GM23338 (cell line): Measurements from ENCODE around the gene GPR151. TPM values are rescaled to one million over a fixed set of nuclear protein-coding genes. Genes with fewer than 3 reads are reported as not detected.

Source experiments
- ATAC-seq: fragments of 200-7000 bp; cut with Tn5 transposase; 3 replicates; pipeline ENCODE4 v1.9.1; 2020
- DNase-seq: peaks from one replicate; pipeline ENCODE4 v3.0.0-alpha.2; 2015; ENCODE audit warnings: low spot score
- H2AFZ ChIP-seq: fragments of 200-600 bp; sonication (generic); 2 replicates; pipeline ENCODE4 v1.8.0; 2016; ENCODE audit warnings: antibody characterized with exemption, mild to moderate bottlenecking, moderate library complexity
- H3F3A ChIP-seq: fragments of 200-600 bp; sonication (generic); replicated peaks from 2 replicates; pipeline ENCODE4 v1.8.0; 2017; ENCODE audit warnings: antibody characterized with exemption, mixed run types, low read depth
- H3K27ac ChIP-seq: fragments of 200-600 bp; sonication (generic); 2 replicates; pipeline ENCODE4 v1.6.1; 2016; ENCODE audit warnings: low read depth
- H3K27me3 ChIP-seq: fragments of 200-600 bp; sonication (generic); 2 replicates; pipeline ENCODE4 v1.8.0; 2016; ENCODE audit warnings: mild to moderate bottlenecking, mixed run types, moderate library complexity; ENCODE audit not compliant: insufficient read depth
- H3K36me3 ChIP-seq: fragments of 200-600 bp; sonication (generic); 2 replicates; pipeline ENCODE4 v1.8.0; 2016; ENCODE audit warnings: mild to moderate bottlenecking; ENCODE audit not compliant: insufficient read depth
- H3K4me1 ChIP-seq: fragments of 200-600 bp; sonication (generic); 2 replicates; pipeline ENCODE4 v1.8.0; 2016; ENCODE audit warnings: mild to moderate bottlenecking, moderate library complexity; ENCODE audit not compliant: insufficient read depth
- H3K4me2 ChIP-seq: fragments of 200-600 bp; sonication (generic); 2 replicates; pipeline ENCODE4 v1.7.1; 2017; ENCODE audit warnings: mixed run types
- H3K4me3 ChIP-seq: fragments of 200-600 bp; sonication (generic); 2 replicates; pipeline ENCODE4 v1.6.1; 2016; ENCODE audit warnings: mixed run types
- H3K79me2 ChIP-seq: fragments of 200-600 bp; sonication (generic); replicated peaks from 2 replicates; pipeline ENCODE4 v1.8.0; 2017; ENCODE audit warnings: mild to moderate bottlenecking; ENCODE audit not compliant: insufficient read depth
- H3K9me2 ChIP-seq: fragments of 200-600 bp; sonication (generic); 2 replicates; pipeline ENCODE4 v1.8.0; 2017; ENCODE audit not compliant: insufficient read depth
- H4K20me1 ChIP-seq: fragments of 200-600 bp; sonication (generic); replicated peaks from 2 replicates; pipeline ENCODE4 v1.8.0; 2017; ENCODE audit warnings: mild to moderate bottlenecking; ENCODE audit not compliant: insufficient read depth
- H3K27ac Mint-ChIP-seq: 2 replicates; pipeline ENCODE4 v1.8.0; 2020; ENCODE audit warnings: inconsistent platforms, mild to moderate bottlenecking, moderate library complexity, mixed read lengths
- H3K27me3 Mint-ChIP-seq: 3 replicates; pipeline ENCODE4 v1.8.0; 2022; ENCODE audit warnings: low read depth, mild to moderate bottlenecking, moderate library complexity, mixed read lengths, inconsistent platforms; ENCODE audit not compliant: insufficient read depth, poor library complexity
- H3K36me3 Mint-ChIP-seq: 3 replicates; pipeline ENCODE4 v1.8.0; 2021; ENCODE audit warnings: low read depth, mild to moderate bottlenecking, inconsistent platforms, moderate library complexity, mixed read lengths
- H3K4me1 Mint-ChIP-seq: 3 replicates; pipeline ENCODE4 v1.8.0; 2020; ENCODE audit warnings: mild to moderate bottlenecking, inconsistent platforms, mixed read lengths
- H3K4me3 Mint-ChIP-seq: 3 replicates; pipeline ENCODE4 v1.8.0; 2021; ENCODE audit warnings: moderate library complexity, mild to moderate bottlenecking, inconsistent platforms, mixed read lengths
- H3K9me3 Mint-ChIP-seq: 3 replicates; pipeline ENCODE4 v1.8.0; 2020; ENCODE audit warnings: moderate library complexity, mild to moderate bottlenecking, inconsistent platforms, mixed read lengths
- CTCF ChIP-seq, 2 experiments: fragments of 200-600 bp in 1 of 2; sonication (generic) in 1 of 2; conservative IDR thresholded peaks; 2 replicates each; pipeline versions ENCODE4 v1.5.1 to v1.6.1; 2016 to 2017; ENCODE audit warnings: antibody characterized with exemption in 2 of 2, low read depth in 2 of 2, mild to moderate bottlenecking in 2 of 2, moderate library complexity in 1 of 2
- EZH2 ChIP-seq: fragments of 200-600 bp; sonication (generic); IDR thresholded peaks from one replicate; pipeline ENCODE4 v1.8.0; 2017; ENCODE audit warnings: antibody characterized with exemption, mild to moderate bottlenecking, low read depth; ENCODE audit not compliant: unreplicated experiment
- EZH2phosphoT487 ChIP-seq: fragments of 200-600 bp; sonication (generic); IDR thresholded peaks from one replicate; pipeline ENCODE4 v1.8.1; 2018; ENCODE audit warnings: antibody characterized with exemption; ENCODE audit not compliant: unreplicated experiment
- JUNB ChIP-seq: IDR thresholded peaks from one replicate; pipeline ENCODE4 v1.6.1; 2016; ENCODE audit warnings: antibody characterized with exemption; ENCODE audit not compliant: unreplicated experiment
- NANOG ChIP-seq: IDR thresholded peaks from 2 replicates; pipeline ENCODE4 v1.6.1; 2016; ENCODE audit warnings: antibody characterized with exemption, borderline replicate concordance
- POLR2AphosphoS5 ChIP-seq: IDR thresholded peaks from 2 replicates; pipeline ENCODE4 v1.6.1; 2016; ENCODE audit warnings: antibody characterized with exemption, low read depth
- STAT1 ChIP-seq: IDR thresholded peaks from one replicate; pipeline ENCODE4 v1.6.1; 2016; ENCODE audit warnings: antibody characterized with exemption; ENCODE audit not compliant: unreplicated experiment
- ZNF114 ChIP-seq: fragments of 250-450 bp; sonication (Bioruptor Pico); IDR thresholded peaks from 2 replicates; pipeline ENCODE4 v1.5.0; 2020; ENCODE audit warnings: mild to moderate bottlenecking, moderate library complexity
- ZNF331 ChIP-seq: fragments of 250-450 bp; sonication (Bioruptor Pico); IDR thresholded peaks from 2 replicates; pipeline ENCODE4 v1.5.0; 2020; ENCODE audit warnings: low read depth, mild to moderate bottlenecking, moderate library complexity
- ZNF462 ChIP-seq: fragments of 250-450 bp; sonication (Bioruptor Pico); IDR thresholded peaks from 2 replicates; pipeline ENCODE4 v1.5.0; 2020; ENCODE audit warnings: mild to moderate bottlenecking, moderate library complexity
- polyA plus RNA-seq: library from polyadenylated mRNA; unstranded; fragments of >200 nt; fragmentation: Nextera tagmentation; extraction: Ambion mirVana; gene quantifications from 2 replicates; pipeline ENCODE4 v1.2.1, GENCODE V29; 2016
- total RNA-seq: library from RNA; depleted of rRNA; stranded (reverse); fragments of >200 nt; shearing (Covaris generic); gene quantifications from 2 replicates; pipeline ENCODE4 v1.2.3, GENCODE V29; 2014

GPR151 gene
- total and polyA plus RNA-seq, 2 experiments from 2014 or later, result not detected

- ATAC-seq, result peak; percentile 58
- no peaks in the 10 kb centered on the region for H3F3A ChIP-seq
These were observed 17.9 kb upstream of the GPR151 start for GRCh38 chr5:146533882-146534281.

More at GRCh38 chr5:146533882-146534281, 17.9 kb upstream of the GPR151 start:
- Histone ChIP-seq H4K20me1 (no peaks in the 10 kb centered on the region), H3K4me3 (no peak overlapping the region), H3K9me2 (no peaks in the 10 kb centered on the region), H2AFZ (no peak overlapping the region), H3K4me1 (peaks cover 10% of the 10 kb centered on the region), H3K27me3 (no peaks in the 10 kb centered on the region), H3K27ac (no peak overlapping the region), H3K36me3 (no peaks in the 10 kb centered on the region), H3K4me2 (peak overlapping the region; percentile 19), H3K79me2 (no peaks in the 10 kb centered on the region)
- TF ChIP-seq JUNB (no peak), ZNF462 (CRISPR knock-in tag) (no peak), NANOG (no peak), EZH2phosphoT487 (no peak), ZNF114 (no peak), CTCF (conservative IDR thresholded peaks at IDR 0.05; ENCODE audit: low read depth in 2 of 2) (no peak; a peak in 1 of 4 replicates), ZNF331 (CRISPR knock-in tag) (no peak), STAT1 (no peak), POLR2AphosphoS5 (no peak), EZH2 (no peak)
- DNase-seq, result peak; percentile 61
- Mint-ChIP-seq H3K27ac (no peak overlapping the region), H3K9me3 (no peaks in the 10 kb centered on the region), H3K36me3 (no peaks in the 10 kb centered on the region), H3K4me3 (no peak overlapping the region), H3K27me3 (peaks cover 6% of the 10 kb centered on the region), H3K4me1 (peaks cover 15% of the 10 kb centered on the region)
